Lower lobe of right lung (tissue), 2 donors: ENCODE results near the gene OSBPL8. TPM values are rescaled to one million over a fixed set of nuclear protein-coding genes. Genes with fewer than 3 reads are reported as not detected.

Experiments
- ATAC-seq, 2 donors: fragments of 200-7000 bp; cut with Tn5 transposase; one replicate each; pipeline ENCODE4 v1.9.1; 2020 to 2022; ENCODE audit warnings: mild to moderate bottlenecking in 2 of 2, moderate library complexity in 2 of 2
- DNase-seq: peaks from one replicate; pipeline ENCODE4 v3.0.0-alpha.2; 2020
- H3K27ac ChIP-seq: fragments of 200-600 bp; one replicate; pipeline ENCODE4 v1.8.0; 2022
- H3K27me3 ChIP-seq: fragments of 200-600 bp; one replicate; pipeline ENCODE4 v1.8.0; 2022; ENCODE audit warnings: low read depth
- H3K36me3 ChIP-seq: fragments of 200-600 bp; one replicate; pipeline ENCODE4 v1.8.0; 2022; ENCODE audit warnings: mild to moderate bottlenecking
- H3K4me1 ChIP-seq: fragments of 200-600 bp; one replicate; pipeline ENCODE4 v1.8.0; 2022
- H3K4me3 ChIP-seq: fragments of 200-600 bp; one replicate; pipeline ENCODE4 v1.8.0; 2022; ENCODE audit warnings: mild to moderate bottlenecking
- H3K9me3 ChIP-seq: fragments of 200-600 bp; one replicate; pipeline ENCODE4 v1.8.0; 2022
- intact Hi-C: fragments of 100-400 bp; cut with DNase I; formaldehyde crosslinking; loops from one replicate; pipeline ENCODE4 v1.11.0; 2022
- total RNA-seq: library from RNA; stranded (reverse); fragmentation: NEBNext Ultra II Directional; extraction: Animal tissue kit (Norgen Biotek cat#: 25700); gene quantifications from one replicate; pipeline ENCODE4 v1.2.1, GENCODE V29; 2021
- TF ChIP-seq, protein P1 (sequence below): fragments of 200-600 bp; IDR thresholded peaks from one replicate; pipeline ENCODE4 v1.8.0; 2022; ENCODE audit warnings: antibody characterized with exemption, mild to moderate bottlenecking
- donor health status: DM: no; HTN: yes; CAD: no; lungs with severe emphysema.

Gene OSBPL8
- total RNA-seq, 1 donor from 2014 or later = 82.7 TPM

DNA sequence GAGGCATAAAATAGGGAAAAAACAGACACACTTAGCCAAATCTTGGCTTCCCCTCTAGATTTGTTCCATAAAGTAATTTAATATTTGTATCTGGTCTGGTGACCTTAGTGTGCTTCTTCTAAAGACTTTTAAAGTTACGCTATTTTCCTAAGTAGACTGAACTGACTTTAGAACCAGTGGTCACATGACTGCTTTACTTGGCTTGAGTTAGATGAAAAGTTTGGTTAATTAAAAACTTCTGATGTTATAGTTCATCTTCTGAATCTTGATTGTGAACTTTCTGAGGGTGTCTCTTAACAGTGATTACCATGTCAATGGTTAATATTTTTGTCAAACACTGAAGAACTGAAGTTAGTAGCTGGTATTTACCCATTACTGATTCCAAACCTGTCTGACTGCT is 214.0 kb downstream of the OSBPL8 start:
- Histone ChIP-seq H3K36me3 (no peaks in the 10 kb centered on the region), H3K4me3 (no peak overlapping the region), H3K27me3 (no peaks in the 10 kb centered on the region), H3K9me3 (no peaks in the 10 kb centered on the region), H3K27ac (peak overlapping the region; percentile 18), H3K4me1 (peaks cover 23% of the 10 kb centered on the region)
- DNase-seq (no peak), ATAC-seq (no peak)
- intact Hi-C loops = no loop called here
- TF ChIP-seq, protein P1, sequence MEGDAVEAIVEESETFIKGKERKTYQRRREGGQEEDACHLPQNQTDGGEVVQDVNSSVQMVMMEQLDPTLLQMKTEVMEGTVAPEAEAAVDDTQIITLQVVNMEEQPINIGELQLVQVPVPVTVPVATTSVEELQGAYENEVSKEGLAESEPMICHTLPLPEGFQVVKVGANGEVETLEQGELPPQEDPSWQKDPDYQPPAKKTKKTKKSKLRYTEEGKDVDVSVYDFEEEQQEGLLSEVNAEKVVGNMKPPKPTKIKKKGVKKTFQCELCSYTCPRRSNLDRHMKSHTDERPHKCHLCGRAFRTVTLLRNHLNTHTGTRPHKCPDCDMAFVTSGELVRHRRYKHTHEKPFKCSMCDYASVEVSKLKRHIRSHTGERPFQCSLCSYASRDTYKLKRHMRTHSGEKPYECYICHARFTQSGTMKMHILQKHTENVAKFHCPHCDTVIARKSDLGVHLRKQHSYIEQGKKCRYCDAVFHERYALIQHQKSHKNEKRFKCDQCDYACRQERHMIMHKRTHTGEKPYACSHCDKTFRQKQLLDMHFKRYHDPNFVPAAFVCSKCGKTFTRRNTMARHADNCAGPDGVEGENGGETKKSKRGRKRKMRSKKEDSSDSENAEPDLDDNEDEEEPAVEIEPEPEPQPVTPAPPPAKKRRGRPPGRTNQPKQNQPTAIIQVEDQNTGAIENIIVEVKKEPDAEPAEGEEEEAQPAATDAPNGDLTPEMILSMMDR = no peak

DNA sequence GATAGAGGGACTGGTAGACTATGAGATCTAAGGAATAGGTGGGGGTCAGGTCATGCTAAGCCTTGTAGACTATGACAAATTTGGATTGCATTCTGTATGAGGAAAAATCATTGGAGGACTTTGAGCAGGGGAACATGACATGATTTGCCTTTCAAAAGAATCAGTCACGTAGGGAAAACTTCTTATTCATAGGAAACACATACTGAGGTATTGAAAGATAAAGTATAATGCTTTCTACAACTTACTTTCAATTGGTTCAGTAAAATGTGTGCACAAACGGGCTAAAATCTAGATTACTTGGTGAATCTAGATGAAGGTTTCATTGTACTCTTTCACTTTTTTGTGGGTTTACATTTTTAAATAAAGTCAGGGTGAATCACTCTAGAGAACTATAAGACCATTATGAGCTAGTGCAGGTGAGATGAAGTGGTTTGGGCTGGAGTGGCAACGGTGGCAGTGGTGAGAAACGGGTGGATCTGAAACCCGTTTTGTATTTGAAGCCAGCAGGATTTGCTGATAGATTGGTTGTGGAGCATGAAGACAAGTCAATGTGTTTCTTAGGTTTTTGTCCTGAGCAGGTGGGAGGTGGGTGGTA is 218.0 kb downstream of the OSBPL8 start:
- H3K36me3 ChIP-seq = no peaks in the 10 kb centered on the region
- no peaks in the 10 kb centered on the region for H3K27me3 ChIP-seq
- no peak for ATAC-seq
- H3K9me3 ChIP-seq = no peaks in the 10 kb centered on the region
- TF ChIP-seq, protein P1 = no peak
- intact Hi-C loops = no loop called here
- no peak for DNase-seq
- no peak overlapping the region for H3K4me3 ChIP-seq
- no peak overlapping the region for H3K27ac ChIP-seq
- H3K4me1 ChIP-seq = peaks cover 11% of the 10 kb centered on the region

DNA sequence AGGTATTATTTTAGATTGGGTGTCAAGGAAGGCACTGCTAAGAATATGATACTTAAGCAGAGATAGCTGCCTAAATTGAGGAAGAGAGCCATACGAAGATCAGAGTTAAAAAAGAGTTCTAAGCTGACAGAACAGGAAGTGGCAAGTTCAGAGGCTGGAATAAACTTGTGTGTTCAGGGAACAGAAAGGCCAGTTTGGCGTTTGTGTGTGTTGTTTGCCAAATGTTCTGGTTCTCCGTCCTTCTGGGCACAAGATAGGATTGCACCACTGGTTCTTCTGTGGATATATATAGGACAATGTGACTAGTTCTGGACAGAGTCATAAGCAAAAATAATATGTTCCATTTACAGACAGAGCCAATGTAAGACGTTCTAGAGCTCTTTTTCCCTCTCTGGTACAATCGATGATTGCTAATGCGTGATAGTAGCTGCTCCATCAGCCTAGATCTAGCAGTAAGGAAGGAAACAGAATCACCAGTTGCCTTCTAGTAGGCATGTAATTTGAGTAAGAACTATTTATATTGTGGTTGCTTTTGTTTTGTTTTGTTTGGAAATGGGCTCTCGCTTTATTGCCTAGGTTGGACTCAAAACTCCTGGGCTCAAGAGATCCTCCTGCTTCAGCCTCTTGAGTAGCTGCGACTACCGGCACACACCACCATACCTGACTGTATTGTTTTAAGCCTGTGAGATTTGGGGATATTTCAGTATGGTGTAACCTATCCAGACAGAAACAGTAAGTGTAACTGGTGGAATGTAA is 218.7 kb downstream of the OSBPL8 start:
- H3K36me3 ChIP-seq = no peaks in the 10 kb centered on the region
- intact Hi-C loops = no loop called here
- H3K27ac ChIP-seq = no peak overlapping the region
- no peaks in the 10 kb centered on the region for H3K27me3 ChIP-seq
- DNase-seq (no peak), ATAC-seq (peak in 1 of 2 donors; percentile 35)
- TF ChIP-seq, protein P1 = no peak
- no peaks in the 10 kb centered on the region for H3K9me3 ChIP-seq
- peaks cover 7% of the 10 kb centered on the region for H3K4me1 ChIP-seq
- H3K4me3 ChIP-seq = no peak overlapping the region

DNA sequence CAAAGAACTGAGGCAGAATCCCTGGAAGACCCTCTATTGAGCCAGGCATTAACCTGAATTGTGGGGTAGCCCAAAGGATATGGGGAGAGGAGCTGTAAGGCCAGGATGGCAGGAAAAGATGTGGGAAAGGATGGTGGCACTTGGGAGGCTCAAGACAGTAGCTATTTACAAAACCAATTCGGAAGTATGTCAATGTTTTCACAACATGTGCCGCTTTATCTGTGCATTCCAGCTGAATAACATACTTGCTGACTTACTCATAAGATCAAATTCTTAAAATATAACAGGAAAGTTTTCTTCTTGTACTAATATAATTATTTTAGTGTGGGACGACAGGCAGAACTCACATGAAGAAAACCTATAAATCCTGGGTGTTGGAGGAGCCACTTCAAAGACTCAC is 222.0 kb downstream of the OSBPL8 start:
- Histone ChIP-seq H3K27ac (no peak overlapping the region), H3K4me3 (no peak overlapping the region), H3K9me3 (no peaks in the 10 kb centered on the region), H3K27me3 (no peaks in the 10 kb centered on the region), H3K4me1 (no peaks in the 10 kb centered on the region), H3K36me3 (no peaks in the 10 kb centered on the region)
- ATAC-seq = no peak
- no peak for DNase-seq
- TF ChIP-seq, protein P1 = no peak
- intact Hi-C loops = no loop called here

DNA sequence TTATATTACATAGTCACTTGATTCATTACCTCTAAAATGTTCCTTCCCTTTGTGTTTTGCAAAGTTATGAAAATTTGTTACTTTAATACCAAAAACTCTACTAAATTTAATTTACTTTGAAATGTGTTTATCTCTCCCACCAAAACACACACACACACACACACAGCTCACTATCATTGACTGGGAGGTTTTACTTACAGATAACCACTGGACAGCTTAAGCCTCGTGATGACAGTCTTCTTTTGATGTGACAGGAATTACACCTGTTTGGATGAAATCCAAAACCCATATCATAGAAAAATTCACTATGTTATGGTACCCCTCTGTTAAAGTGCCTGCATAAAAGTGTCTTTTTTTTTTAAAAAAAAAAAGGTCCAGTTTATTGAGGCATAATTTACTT is 227.0 kb downstream of the OSBPL8 start:
- TF ChIP-seq, protein P1 = no peak
- Histone ChIP-seq H3K36me3 (no peaks in the 10 kb centered on the region), H3K27ac (no peak overlapping the region), H3K4me1 (no peaks in the 10 kb centered on the region), H3K4me3 (no peak overlapping the region), H3K27me3 (no peaks in the 10 kb centered on the region), H3K9me3 (no peaks in the 10 kb centered on the region)
- no peak for ATAC-seq
- intact Hi-C loops = no loop called here
- no peak for DNase-seq
